SJSA1 (cell line): ENCODE data around the gene GRIA4. TPM values are rescaled to one million over a fixed set of nuclear protein-coding genes. Genes with fewer than 3 reads are reported as not detected.

ENCODE experiments used
- DNase-seq, 2 experiments: peaks; one replicate each; pipeline ENCODE4 v3.0.0-alpha.2; 2015 to 2020; ENCODE audit warnings: low spot score in 2 of 2, low read depth in 1 of 2
- H3K27ac ChIP-seq: fragments of 250-450 bp; sonication (Bioruptor Pico); 2 replicates; pipeline ENCODE4 v1.5.1; 2020; ENCODE audit warnings: mild to moderate bottlenecking, moderate library complexity
- H3K27me3 ChIP-seq: fragments of 250-450 bp; sonication (Bioruptor Pico); replicated peaks from 2 replicates; pipeline ENCODE4 v1.5.1; 2020; ENCODE audit warnings: mild to moderate bottlenecking, moderate library complexity
- H3K36me3 ChIP-seq: fragments of 250-450 bp; sonication (Bioruptor Pico); 2 replicates; pipeline ENCODE4 v1.5.1; 2020; ENCODE audit warnings: mild to moderate bottlenecking
- H3K4me1 ChIP-seq: fragments of 250-450 bp; sonication (Bioruptor Pico); replicated peaks from 2 replicates; pipeline ENCODE4 v1.6.1; 2021; ENCODE audit warnings: mild to moderate bottlenecking
- H3K4me3 ChIP-seq: fragments of 250-450 bp; sonication (Bioruptor Pico); 2 replicates; pipeline ENCODE4 v1.5.1; 2020; ENCODE audit warnings: mild to moderate bottlenecking
- H3K9me3 ChIP-seq: fragments of 250-450 bp; sonication (Bioruptor Pico); replicated peaks from 2 replicates; pipeline ENCODE4 v1.5.1; 2020; ENCODE audit warnings: mild to moderate bottlenecking
- total RNA-seq: library from RNA; depleted of rRNA; stranded (reverse); fragments of >200 nt; shearing (Covaris generic); gene quantifications from 2 replicates; pipeline ENCODE4 v1.2.3, GENCODE V29; 2014

GRIA4 gene
- total RNA-seq, 1 experiment from 2014 or later = not detected

DNA sequence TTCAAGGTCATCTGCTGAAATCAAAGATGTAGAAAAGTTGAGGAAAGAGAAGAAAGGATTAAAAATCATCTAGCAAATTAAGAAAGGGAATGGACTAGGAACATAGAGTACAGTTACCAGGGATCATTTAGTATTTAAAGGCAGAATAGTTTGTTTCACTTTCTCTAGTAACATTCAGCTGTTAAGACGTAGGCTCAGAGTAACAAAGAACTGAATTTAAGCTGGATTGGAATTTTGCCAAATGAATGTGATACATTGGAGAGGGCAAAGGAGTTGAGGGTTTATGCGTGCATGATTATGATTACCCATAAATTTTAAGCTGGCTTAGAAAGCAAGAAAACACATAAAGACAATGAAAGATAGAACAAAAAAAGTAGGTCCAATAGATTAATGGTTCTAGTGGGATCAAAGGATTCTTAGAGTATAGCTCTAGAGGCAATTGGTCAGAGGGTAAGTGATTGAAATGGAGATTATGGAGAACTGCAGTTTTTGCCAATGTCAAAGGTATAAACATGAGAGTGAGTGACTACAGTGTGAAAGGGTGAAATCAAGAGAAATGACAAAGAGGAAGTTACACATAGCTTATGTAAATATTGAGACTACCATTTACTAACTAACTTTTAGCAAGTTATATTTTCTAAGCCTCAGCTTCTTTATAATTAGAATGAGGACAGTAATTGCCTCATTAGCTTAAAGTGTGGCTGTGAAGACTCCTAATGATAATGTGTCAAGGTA, 190.0 kb downstream of the GRIA4 start:
- H3K27me3 ChIP-seq = no peaks in the 10 kb centered on the region
- H3K9me3 ChIP-seq = no peaks in the 10 kb centered on the region
- no peaks in the 10 kb centered on the region for H3K4me1 ChIP-seq
- no peak overlapping the region for H3K27ac ChIP-seq
- no peaks in the 10 kb centered on the region for H3K36me3 ChIP-seq
- H3K4me3 ChIP-seq = no peak overlapping the region
- DNase-seq = no peak

DNA sequence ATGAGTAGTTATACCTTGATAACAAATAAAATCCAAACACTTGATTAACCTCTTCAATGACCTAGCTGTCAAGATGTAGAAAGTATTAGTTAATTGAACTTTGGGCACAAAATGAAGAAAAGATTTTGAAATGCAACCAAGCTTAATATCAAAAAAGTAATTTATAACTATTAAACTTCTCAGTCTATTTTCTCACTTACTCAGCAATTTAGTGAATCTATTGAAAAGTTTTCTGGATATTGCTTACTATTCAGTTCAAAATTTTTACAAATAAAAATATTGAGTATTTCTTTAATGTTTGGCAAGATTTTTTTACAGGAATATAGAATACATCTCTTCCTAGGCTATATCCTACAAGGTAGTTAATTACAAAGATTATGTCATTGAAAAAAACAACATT, 192.5 kb downstream of the GRIA4 start:
- no peak overlapping the region for H3K4me3 ChIP-seq
- no peaks in the 10 kb centered on the region for H3K27me3 ChIP-seq
- H3K27ac ChIP-seq = no peak overlapping the region
- no peak for DNase-seq
- H3K36me3 ChIP-seq = no peaks in the 10 kb centered on the region
- H3K4me1 ChIP-seq = no peaks in the 10 kb centered on the region
- H3K9me3 ChIP-seq = no peaks in the 10 kb centered on the region

DNA sequence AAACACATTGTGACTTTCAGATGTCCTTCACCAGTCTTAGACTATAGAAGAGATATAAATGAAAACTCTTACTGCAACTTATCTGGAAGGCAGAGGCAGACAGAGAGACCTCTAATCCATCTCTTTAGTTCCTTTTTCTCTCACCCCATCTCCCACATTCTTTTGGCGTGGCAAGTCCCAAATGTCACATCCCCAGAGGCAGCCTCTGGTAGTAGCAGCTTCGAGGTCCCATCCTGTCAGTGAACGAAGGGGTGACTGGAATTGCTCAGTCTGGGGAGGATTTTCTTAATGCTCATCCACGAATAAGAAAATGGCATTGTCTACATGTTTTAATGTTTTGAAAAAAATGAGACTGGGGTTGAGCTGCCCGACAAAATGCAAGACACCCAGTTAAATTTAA, 201.4 kb downstream of the GRIA4 start:
- no peak overlapping the region for H3K27ac ChIP-seq
- no peaks in the 10 kb centered on the region for H3K9me3 ChIP-seq
- H3K36me3 ChIP-seq = no peaks in the 10 kb centered on the region
- no peak overlapping the region for H3K4me3 ChIP-seq
- H3K27me3 ChIP-seq = no peaks in the 10 kb centered on the region
- no peak for DNase-seq
- H3K4me1 ChIP-seq = no peaks in the 10 kb centered on the region

DNA sequence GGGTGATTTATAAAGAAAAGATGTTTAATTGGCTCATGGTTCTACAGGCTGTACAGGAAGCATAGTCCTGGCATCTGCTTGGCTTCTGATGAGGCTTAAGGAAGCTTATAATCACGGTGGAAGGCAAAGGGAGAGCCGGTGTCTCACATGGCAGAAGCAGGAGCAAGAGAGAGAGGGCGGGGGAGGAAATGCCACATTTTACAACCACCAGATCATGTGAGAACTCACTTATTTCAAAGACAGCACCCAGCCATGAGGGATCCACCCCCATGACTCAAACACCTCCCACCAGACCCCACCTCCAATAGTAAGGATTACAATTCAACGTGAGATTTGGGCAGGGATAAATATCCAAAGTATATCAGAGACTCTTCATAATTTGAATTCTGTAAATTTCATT, 211.5 kb downstream of the GRIA4 start:
- Histone ChIP-seq H3K4me1 (no peaks in the 10 kb centered on the region), H3K27ac (no peak overlapping the region), H3K4me3 (no peak overlapping the region), H3K9me3 (no peaks in the 10 kb centered on the region), H3K36me3 (no peaks in the 10 kb centered on the region), H3K27me3 (no peaks in the 10 kb centered on the region)
- DNase-seq = no peak

DNA sequence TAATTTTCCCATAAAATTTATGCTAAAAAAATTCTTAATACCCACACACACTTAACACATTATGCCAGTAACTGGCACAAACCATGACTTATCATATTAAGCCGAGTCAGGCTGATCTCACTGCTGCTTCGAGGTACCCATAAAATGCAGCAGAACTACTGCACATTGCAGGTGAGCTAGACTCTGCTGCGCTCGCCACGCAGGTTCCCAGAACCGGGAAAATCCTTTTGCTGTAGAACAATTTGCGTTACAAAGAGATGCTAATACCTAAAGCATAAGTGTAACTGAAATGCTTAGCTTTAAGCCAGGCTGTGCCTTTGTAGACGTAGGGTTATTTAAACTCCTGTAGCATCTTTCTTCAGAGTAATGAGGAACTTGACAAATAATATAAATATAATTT, 211.9 kb downstream of the GRIA4 start:
- no peaks in the 10 kb centered on the region for H3K4me1 ChIP-seq
- H3K4me3 ChIP-seq = no peak overlapping the region
- H3K27me3 ChIP-seq = no peaks in the 10 kb centered on the region
- DNase-seq = no peak
- no peak overlapping the region for H3K27ac ChIP-seq
- H3K36me3 ChIP-seq = no peaks in the 10 kb centered on the region
- H3K9me3 ChIP-seq = no peaks in the 10 kb centered on the region

DNA sequence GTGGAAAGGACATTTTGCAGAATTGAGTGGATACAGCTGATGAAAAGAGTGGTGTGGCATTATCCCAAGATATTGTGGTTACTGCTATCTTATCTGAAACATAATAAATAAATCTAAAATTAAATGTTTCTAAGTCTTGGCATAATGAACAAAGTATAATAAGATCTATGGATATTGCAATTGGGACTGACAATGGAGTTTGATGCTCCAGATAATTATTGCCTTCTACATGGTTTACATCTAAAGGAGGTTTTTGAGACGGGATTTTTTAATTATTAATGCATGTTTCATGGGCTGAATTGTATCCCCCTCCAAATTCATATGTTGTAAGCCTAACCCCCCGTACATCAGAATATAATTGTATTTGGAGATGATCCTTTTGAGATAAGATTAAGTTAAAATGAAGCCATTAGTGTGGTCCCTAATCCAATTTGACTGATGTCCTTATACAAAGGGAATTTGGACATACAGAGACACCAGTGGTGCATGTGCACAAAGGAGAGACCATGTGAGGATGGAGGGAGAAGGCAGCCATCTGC, 213.7 kb downstream of the GRIA4 start:
- no peak overlapping the region for H3K27ac ChIP-seq
- H3K27me3 ChIP-seq = no peaks in the 10 kb centered on the region
- H3K4me1 ChIP-seq = no peaks in the 10 kb centered on the region
- no peaks in the 10 kb centered on the region for H3K9me3 ChIP-seq
- H3K4me3 ChIP-seq = no peak overlapping the region
- no peaks in the 10 kb centered on the region for H3K36me3 ChIP-seq
- DNase-seq = no peak

DNA sequence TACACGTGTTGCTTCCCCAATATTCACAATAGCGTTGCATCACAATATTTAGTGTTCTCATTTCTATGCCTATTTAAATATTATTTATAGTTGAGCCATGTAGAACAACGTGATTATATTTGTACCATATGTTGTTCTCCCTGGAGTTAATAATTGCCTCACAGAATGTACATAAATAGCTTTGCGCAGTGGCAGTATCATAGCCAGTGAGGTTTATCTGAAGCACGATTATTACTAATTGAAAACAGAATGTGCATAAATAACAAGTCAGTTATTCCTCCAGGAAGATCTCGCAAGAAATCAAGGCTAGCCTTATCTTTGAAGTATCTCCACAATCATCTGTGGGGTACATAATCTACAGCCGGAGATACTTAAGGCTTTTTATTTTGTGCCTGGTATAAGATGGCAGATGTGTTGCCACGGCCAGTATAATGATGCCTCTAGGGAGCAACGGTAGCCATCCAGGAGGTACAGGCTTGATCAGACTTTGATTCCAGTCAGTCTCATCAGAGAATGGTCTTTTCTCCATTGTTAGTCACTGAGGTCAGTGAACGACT, 214.7 kb downstream of the GRIA4 start:
- no peaks in the 10 kb centered on the region for H3K36me3 ChIP-seq
- H3K27ac ChIP-seq = no peak overlapping the region
- no peak for DNase-seq
- no peak overlapping the region for H3K4me3 ChIP-seq
- H3K4me1 ChIP-seq = no peaks in the 10 kb centered on the region
- H3K27me3 ChIP-seq = no peaks in the 10 kb centered on the region
- no peaks in the 10 kb centered on the region for H3K9me3 ChIP-seq

DNA sequence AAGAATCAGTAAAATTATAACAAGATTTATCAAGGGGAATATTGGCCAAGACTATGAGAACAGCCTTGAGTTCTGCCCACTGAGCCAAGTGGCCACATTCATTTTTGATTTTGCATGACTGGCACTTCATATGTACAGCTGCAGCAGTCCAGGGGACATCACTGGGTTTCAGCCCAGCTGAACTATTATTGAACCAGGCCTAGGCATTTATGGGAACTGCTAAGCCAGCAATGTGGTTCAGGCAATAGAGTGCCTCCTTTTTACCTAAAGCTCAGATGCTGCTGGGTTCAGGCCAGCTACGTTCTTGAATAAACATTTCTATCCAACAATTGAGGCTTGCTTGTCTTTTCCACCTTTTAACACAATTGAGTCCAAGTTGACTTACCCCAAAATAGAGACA, 215.3 kb downstream of the GRIA4 start:
- no peak for DNase-seq
- H3K4me1 ChIP-seq = no peaks in the 10 kb centered on the region
- H3K27me3 ChIP-seq = no peaks in the 10 kb centered on the region
- H3K9me3 ChIP-seq = no peaks in the 10 kb centered on the region
- no peaks in the 10 kb centered on the region for H3K36me3 ChIP-seq
- H3K27ac ChIP-seq = no peak overlapping the region
- H3K4me3 ChIP-seq = no peak overlapping the region

DNA sequence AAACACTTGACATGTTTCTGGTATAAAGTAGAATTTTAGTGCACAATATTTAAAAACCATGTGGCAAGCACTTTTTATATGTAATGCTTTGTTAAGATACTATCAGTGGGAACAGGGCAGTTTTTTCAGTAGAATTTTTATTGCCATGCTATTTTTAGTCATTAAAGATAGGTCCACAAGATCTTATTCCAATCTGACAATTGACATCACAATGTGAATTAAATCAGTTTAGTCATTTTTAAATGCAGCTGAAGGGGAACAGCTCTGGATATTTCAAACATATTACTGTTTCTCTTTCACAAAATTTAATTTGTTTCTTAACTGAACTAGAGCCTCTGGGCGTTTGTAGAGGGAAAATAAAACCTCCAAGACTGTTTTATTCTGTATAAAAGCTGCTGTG, 218.0 kb downstream of the GRIA4 start:
- no peak for DNase-seq

DNA sequence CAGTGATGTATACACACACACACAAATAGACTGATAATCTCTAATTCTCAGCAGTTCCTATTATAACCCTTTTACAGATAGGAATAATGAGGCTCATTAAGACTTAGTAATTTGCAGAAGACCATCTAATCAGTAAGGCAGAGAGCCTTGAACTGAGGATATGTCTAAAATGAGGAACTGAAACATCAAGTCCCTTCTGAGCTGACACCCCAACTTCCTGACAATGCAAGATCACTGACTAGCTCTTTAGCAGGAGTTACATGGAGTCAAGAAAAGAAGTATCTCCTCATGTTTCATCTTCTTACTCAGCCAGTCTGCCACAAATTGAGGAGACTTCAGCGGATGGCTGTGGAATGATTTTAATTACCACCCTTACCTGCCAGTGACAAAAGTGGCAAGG, 219.2 kb downstream of the GRIA4 start:
- DNase-seq = no peak
- H3K4me3 ChIP-seq = no peak overlapping the region
- H3K27me3 ChIP-seq = no peaks in the 10 kb centered on the region
- no peak overlapping the region for H3K27ac ChIP-seq
- H3K36me3 ChIP-seq = no peaks in the 10 kb centered on the region
- no peaks in the 10 kb centered on the region for H3K9me3 ChIP-seq
- H3K4me1 ChIP-seq = no peaks in the 10 kb centered on the region

More for the DNA sequence above, 218.0 kb downstream of the GRIA4 start:
- Histone ChIP-seq H3K27ac (no peak overlapping the region), H3K4me1 (no peaks in the 10 kb centered on the region), H3K4me3 (no peak overlapping the region), H3K36me3 (no peaks in the 10 kb centered on the region), H3K9me3 (no peaks in the 10 kb centered on the region), H3K27me3 (no peaks in the 10 kb centered on the region)

DNA sequence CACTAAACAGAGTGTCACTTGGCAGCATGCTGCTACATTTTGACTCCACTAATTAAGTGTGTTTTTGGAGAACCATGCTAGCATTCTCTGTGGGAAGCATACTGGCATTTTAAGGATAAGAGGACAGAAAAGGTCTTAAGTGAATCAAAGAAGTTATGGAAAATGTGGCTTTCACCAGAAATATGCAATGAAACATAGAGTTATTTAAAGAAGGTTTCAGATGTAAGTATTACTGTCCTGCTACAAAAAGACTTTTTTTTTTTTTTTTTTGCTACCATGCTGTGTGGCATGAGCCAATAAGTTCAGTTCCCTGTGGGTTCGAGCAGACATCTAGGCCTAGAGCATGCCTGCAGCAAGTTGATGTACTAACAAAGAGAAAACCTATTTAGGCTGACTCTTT, 224.6 kb downstream of the GRIA4 start:
- Histone ChIP-seq H3K4me3 (no peak overlapping the region), H3K4me1 (no peaks in the 10 kb centered on the region)

DNA sequence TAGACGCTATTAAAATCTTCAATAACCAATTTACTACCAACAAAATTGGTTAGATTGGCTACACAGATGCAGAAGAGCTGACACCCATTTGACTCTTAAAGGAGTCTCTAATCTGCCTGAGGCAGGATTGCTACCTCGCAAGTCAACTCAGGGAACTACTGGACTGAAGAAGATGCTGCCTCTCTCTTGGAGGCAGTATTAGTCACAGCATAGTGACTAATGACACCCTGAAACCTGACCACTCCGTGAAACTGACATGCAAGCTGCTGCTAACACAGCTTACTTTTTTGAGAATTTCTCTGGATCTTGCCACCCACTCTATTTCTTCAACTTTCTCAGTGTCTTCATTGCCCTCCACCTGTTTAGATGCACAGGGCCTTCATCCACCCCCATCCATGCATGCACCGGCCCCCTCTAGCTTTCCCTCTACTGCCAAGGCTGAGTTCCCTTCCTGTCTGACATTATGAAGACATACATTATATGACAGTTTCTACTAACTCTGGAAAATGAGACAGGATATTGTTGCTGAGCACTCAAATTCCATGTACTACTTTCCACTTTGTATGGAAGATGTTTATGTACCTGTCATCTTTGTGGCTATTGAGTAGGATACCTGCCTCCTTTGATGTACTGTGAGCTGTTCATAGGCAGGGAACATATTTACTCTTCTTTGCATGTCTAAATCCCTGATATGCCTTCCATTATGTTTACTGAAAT, 229.0 kb downstream of the GRIA4 start:
- Histone ChIP-seq H3K4me1 (no peaks in the 10 kb centered on the region), H3K36me3 (no peaks in the 10 kb centered on the region), H3K27me3 (no peaks in the 10 kb centered on the region), H3K4me3 (no peak overlapping the region), H3K27ac (no peak overlapping the region), H3K9me3 (no peaks in the 10 kb centered on the region)
- no peak for DNase-seq

More for the DNA sequence above, 224.6 kb downstream of the GRIA4 start:
- no peaks in the 10 kb centered on the region for H3K27me3 ChIP-seq
- H3K27ac ChIP-seq = no peak overlapping the region
- DNase-seq = no peak
- no peaks in the 10 kb centered on the region for H3K36me3 ChIP-seq
- no peaks in the 10 kb centered on the region for H3K9me3 ChIP-seq

DNA sequence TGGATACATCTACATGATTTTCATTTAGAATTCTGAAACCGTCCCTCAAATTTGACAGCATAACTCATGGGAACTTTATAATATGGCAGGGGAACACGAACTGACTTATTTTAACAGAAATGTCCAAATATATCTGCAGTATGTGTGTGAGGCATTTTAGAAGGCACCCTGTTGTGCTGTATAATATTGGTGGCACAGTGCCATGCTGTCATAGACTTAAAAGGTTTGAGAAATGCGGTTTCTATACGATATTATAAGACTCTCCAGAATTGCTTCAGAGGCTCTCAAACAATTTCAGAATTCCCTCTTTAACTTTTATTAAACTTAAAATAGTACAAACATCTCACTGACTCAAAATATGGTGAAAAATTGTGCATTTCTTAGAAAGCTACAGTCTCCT, 230.5 kb downstream of the GRIA4 start:
- H3K27ac ChIP-seq = no peak overlapping the region
- no peaks in the 10 kb centered on the region for H3K36me3 ChIP-seq
- DNase-seq = no peak
- no peaks in the 10 kb centered on the region for H3K27me3 ChIP-seq
- no peaks in the 10 kb centered on the region for H3K9me3 ChIP-seq
- no peaks in the 10 kb centered on the region for H3K4me1 ChIP-seq
- no peak overlapping the region for H3K4me3 ChIP-seq

DNA sequence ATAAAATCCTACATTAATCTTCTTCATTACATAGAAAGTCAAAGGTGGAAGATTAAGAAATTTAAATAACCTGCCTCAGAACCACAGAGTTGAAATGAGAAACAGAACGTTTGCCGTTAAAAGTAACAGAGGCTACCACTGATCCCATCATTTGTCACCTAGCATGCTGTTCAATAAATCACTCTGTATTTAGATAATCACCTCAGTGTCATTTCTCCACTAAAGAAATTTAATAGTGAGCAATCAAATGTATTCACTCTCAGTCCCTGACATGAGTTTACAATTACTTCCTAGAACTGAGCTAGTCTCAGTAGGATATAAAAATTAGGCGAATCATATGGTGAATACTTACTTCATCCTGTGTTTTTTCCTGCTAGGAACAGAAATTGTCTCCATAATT, 242.5 kb downstream of the GRIA4 start:
- no peaks in the 10 kb centered on the region for H3K4me1 ChIP-seq
- no peak for DNase-seq
- H3K27me3 ChIP-seq = no peaks in the 10 kb centered on the region
- no peaks in the 10 kb centered on the region for H3K9me3 ChIP-seq
- H3K4me3 ChIP-seq = no peak overlapping the region
- H3K27ac ChIP-seq = no peak overlapping the region
- H3K36me3 ChIP-seq = no peaks in the 10 kb centered on the region
